HepG2 (cell line): Measurements from ENCODE around the gene SKP2. TPM values are rescaled to one million over a fixed set of nuclear protein-coding genes. Genes with fewer than 3 reads are reported as not detected.

Experiments
- ATAD3A ChIP-seq: sonication (generic); formaldehyde crosslinking; IDR thresholded peaks from 2 replicates; pipeline ENCODE4 v1.4.0; 2020; ENCODE audit warnings: missing genetic modification reagents
- CTCF ChIP-seq: sonication (generic); formaldehyde crosslinking; IDR thresholded peaks from 2 replicates; pipeline ENCODE4 v1.5.0; 2020; ENCODE audit warnings: mild to moderate bottlenecking, missing genetic modification reagents, moderate library complexity
- ELF3 ChIP-seq: IDR thresholded peaks from 2 replicates; pipeline ENCODE4 v1.6.1; 2016; ENCODE audit warnings: missing genetic modification reagents, missing compliant biosample characterization
- KAT2B ChIP-seq: fragments of 150-350 bp; IDR thresholded peaks from 2 replicates; pipeline ENCODE4 v1.6.1; 2014; ENCODE audit warnings: low read depth, low read length, borderline replicate concordance
- MATR3 ChIP-seq: sonication (generic); formaldehyde crosslinking; IDR thresholded peaks from 2 replicates; pipeline ENCODE4 v1.4.0; 2020; ENCODE audit warnings: missing genetic modification reagents
- SOX6 ChIP-seq, 2 experiments: fragments of 450-650 bp in 1 of 2; sonication (generic) in 1 of 2; formaldehyde crosslinking in 1 of 2; IDR thresholded peaks; 2 replicates each; pipeline versions ENCODE4 v1.4.0 to v1.6.1; 2017 to 2020; ENCODE audit warnings: antibody characterized with exemption in 1 of 2, mild to moderate bottlenecking in 1 of 2, missing genetic modification reagents in 1 of 2
- ZBTB3 ChIP-seq: sonication (generic); formaldehyde crosslinking; IDR thresholded peaks from 2 replicates; pipeline ENCODE4 v1.4.0; 2020; ENCODE audit warnings: low read depth, mild to moderate bottlenecking, moderate library complexity, missing genetic modification reagents, borderline replicate concordance
- ZBTB40 ChIP-seq, 2 experiments: fragments of 450-650 bp in 1 of 2; sonication (generic) in 1 of 2; formaldehyde crosslinking in 1 of 2; IDR thresholded peaks; 2 replicates each; pipeline versions ENCODE4 v1.6.1 to v1.8.0; 2016 to 2022; ENCODE audit warnings: antibody characterized with exemption in 1 of 2, mild to moderate bottlenecking in 1 of 2, missing genetic modification reagents in 1 of 2
- ZNF225 ChIP-seq: sonication (generic); formaldehyde crosslinking; IDR thresholded peaks from 2 replicates; pipeline ENCODE4 v1.4.0; 2020; ENCODE audit warnings: mild to moderate bottlenecking, missing genetic modification reagents
- ZNF280D ChIP-seq: sonication (generic); formaldehyde crosslinking; IDR thresholded peaks from 2 replicates; pipeline ENCODE4 v1.5.1; 2020; ENCODE audit warnings: mild to moderate bottlenecking, missing genetic modification reagents
- polyA plus RNA-seq, 8 experiments: library from polyadenylated mRNA; depleted of rRNA in 3 of 8; stranded (reverse) in 7 of 8; unstranded in 1 of 8; fragments of >200 nt; fragmentation: Illumina TruSeq in 4 of 8; extraction: Trizol in 4 of 8; gene quantifications; 2 replicates each; pipeline versions ENCODE4 v1.2.1 to v1.2.3, GENCODE V29; 2011 to 2016; ENCODE audit warnings: low read depth in 4 of 8, missing spikeins in 1 of 8, mixed read lengths in 1 of 8; ENCODE audit not compliant: insufficient read depth in 1 of 8
- total RNA-seq, 5 experiments: library from RNA; depleted of rRNA; stranded (reverse); fragments of >200 nt; fragmentation: Illumina TruSeq; extraction: Trizol; gene quantifications; 2 replicates each; pipeline ENCODE4 v1.2.3, GENCODE V29; 2016; ENCODE audit warnings: low read depth in 1 of 5
- TF ChIP-seq, protein P1 (sequence below), 2 experiments: IDR thresholded peaks; 2 replicates each; pipeline ENCODE4 v1.6.1; 2011 to 2012; ENCODE audit warnings: low read length in 2 of 2, borderline replicate concordance in 1 of 2, low read depth in 1 of 2, mild to moderate bottlenecking in 1 of 2, moderate library complexity in 1 of 2

SKP2 gene
- total and polyA plus RNA-seq, 2 of the 13 experiments (the other 11 are each of a cell fraction or from before 2014, with no cell fraction given), result 29.6 to 84.1 TPM

DNA sequence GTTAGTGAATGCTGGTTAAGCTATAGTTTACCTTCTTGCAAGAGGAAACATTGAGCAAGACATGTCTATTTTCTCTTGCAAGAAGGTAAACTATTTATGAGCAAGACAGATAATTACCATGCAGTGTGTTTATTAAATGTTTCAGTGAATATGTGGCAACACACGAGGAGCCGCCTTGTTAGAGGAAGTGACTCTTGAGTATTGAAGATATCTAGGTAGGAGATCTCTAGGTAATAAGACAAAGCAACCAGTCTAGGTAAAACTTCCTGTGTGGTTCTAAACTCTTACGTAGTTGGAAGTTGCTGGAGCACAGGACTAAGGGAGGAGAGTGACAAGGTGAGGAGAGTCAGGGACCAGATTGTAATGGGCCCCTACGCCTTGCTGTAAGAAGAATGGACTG is 16.8 kb downstream of the SKP2 start (continued):
- TF ChIP-seq, protein P1, sequence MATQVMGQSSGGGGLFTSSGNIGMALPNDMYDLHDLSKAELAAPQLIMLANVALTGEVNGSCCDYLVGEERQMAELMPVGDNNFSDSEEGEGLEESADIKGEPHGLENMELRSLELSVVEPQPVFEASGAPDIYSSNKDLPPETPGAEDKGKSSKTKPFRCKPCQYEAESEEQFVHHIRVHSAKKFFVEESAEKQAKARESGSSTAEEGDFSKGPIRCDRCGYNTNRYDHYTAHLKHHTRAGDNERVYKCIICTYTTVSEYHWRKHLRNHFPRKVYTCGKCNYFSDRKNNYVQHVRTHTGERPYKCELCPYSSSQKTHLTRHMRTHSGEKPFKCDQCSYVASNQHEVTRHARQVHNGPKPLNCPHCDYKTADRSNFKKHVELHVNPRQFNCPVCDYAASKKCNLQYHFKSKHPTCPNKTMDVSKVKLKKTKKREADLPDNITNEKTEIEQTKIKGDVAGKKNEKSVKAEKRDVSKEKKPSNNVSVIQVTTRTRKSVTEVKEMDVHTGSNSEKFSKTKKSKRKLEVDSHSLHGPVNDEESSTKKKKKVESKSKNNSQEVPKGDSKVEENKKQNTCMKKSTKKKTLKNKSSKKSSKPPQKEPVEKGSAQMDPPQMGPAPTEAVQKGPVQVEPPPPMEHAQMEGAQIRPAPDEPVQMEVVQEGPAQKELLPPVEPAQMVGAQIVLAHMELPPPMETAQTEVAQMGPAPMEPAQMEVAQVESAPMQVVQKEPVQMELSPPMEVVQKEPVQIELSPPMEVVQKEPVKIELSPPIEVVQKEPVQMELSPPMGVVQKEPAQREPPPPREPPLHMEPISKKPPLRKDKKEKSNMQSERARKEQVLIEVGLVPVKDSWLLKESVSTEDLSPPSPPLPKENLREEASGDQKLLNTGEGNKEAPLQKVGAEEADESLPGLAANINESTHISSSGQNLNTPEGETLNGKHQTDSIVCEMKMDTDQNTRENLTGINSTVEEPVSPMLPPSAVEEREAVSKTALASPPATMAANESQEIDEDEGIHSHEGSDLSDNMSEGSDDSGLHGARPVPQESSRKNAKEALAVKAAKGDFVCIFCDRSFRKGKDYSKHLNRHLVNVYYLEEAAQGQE (IDR thresholded peaks at IDR 0.05; ENCODE audit: borderline replicate concordance in 1 of 2, low read depth in 1 of 2, low read length in 2 of 2), result no peak
- TF ChIP-seq ZNF280D (CRISPR knock-in tag) (no peak), ELF3 (no peak), ZBTB3 (no peak), KAT2B (no peak), SOX6 (IDR thresholded peaks at IDR 0.05) (no peak), SOX6 (CRISPR knock-in tag; IDR thresholded peaks at IDR 0.05) (no peak), MATR3 (CRISPR knock-in tag) (no peak), ZBTB40 (IDR thresholded peaks at IDR 0.05) (no peak), ZBTB40 (CRISPR knock-in tag; IDR thresholded peaks at IDR 0.05) (no peak), ATAD3A (CRISPR knock-in tag) (no peak), CTCF (no peak), ZNF225 (CRISPR knock-in tag) (no peak)
